ENCODE results near the gene NDUFB2.

Gene NDUFB2

DNA sequence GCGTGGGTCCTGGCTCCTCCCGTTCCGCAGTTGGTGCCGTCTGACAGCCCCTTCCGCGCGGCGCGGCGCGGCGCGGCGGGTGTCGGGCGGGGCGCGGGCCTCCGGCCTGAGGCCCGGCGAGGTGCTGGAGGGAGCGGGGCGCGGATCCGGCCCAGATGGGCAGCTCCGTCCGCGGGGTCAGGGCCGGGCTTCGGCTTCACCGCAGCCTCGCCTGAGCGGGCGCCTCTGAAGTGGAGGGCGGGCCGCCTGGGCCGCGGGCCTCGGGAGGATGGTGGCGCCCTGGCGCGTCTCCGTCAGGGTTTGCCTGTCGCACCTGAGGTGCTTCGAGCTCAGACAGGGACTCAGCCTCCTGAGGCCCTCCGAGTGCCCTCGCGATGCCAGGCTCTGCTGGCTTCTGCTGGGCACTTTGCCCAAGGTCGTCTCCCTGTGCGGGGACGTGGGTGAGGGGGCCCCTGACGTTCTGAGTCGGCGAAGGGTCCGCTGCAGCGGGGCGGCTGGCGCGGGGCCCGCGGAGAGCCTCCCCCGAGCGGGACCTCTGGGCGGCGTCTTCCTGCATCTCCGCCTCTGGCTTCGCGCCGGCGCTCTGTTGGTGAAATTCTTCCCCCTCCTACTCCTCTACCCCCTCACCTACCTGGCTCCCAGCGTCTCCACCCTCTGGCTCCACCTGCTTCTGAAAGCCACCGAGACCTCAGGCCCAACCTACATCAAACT is 23.3 kb upstream of the NDUFB2 start:
- Histone ChIP-seq H3K4me1 (ENCODE audit: insufficient read depth, low read length, severe bottlenecking) (peaks cover 56% of the 10 kb centered on the region), H3K27ac (ENCODE audit: low read depth, low read length, poor library complexity, severe bottlenecking) (peak overlapping the region; percentile 93), H3K79me2 (ENCODE audit: insufficient read depth, low read length) (no peaks in the 10 kb centered on the region), H3K4me2 (ENCODE audit: low read length) (peak overlapping the region; percentile 90), H4K20me1 (ENCODE audit: insufficient read depth, low read length) (no peaks in the 10 kb centered on the region), H3K27me3 (ENCODE audit: insufficient read depth, low read length) (no peaks in the 10 kb centered on the region), H3K36me3 (ENCODE audit: insufficient read depth, low read length) (peaks cover 8% of the 10 kb centered on the region; the same call in 1 of the 2 replicates), H3K9me2 (ENCODE audit: low read depth, low read length) (no peaks in the 10 kb centered on the region), H3K9ac (ENCODE audit: low read length) (peak overlapping the region; percentile 89), H3K9me3 (ENCODE audit: low read length) (no peaks in the 10 kb centered on the region), H3F3A (ENCODE audit: insufficient read depth, low read length) (peaks cover 23% of the 10 kb centered on the region; the same call in 1 of the 2 replicates), H3K4me3 (ENCODE audit: low read depth, low read length, poor library complexity, severe bottlenecking) (peak overlapping the region; percentile 76), H2AFZ (ENCODE audit: low read length) (no peak overlapping the region)
- TF ChIP-seq CTCF (IDR thresholded peaks at IDR 0.05; ENCODE audit: low read length) (no peak; the same call in 1 of the 2 replicates), EZH2 (IDR thresholded peaks at IDR 0.05; ENCODE audit: borderline replicate concordance, low read length) (no peak)

DNA sequence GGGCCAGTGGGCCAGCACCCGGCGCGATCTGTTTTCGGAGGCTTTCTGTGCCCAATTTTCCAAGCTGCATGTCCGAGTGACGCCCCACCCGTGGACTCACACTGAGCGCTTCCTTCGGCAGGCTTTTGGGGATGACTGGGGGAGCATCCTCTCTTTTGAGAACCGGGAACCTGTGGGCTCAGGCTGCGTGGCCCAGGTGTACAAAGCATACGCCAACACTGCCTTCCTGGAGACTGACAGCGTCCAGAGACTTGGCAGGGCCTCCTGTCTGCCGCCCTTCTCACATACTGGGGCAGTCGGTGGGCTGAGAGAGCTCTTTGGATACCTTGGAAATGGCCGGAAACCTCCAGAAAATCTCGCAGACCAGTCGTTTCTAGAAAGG is 22.7 kb upstream of the NDUFB2 start:
- Histone ChIP-seq H3K4me2 (ENCODE audit: low read length) (peak overlapping the region; percentile 90), H3K9ac (ENCODE audit: low read length) (peak overlapping the region; percentile 89), H2AFZ (ENCODE audit: low read length) (no peak overlapping the region), H3K9me2 (ENCODE audit: low read depth, low read length) (no peaks in the 10 kb centered on the region), H3K27ac (ENCODE audit: low read depth, low read length, poor library complexity, severe bottlenecking) (peak overlapping the region; percentile 93), H3K4me1 (ENCODE audit: insufficient read depth, low read length, severe bottlenecking) (peaks cover 56% of the 10 kb centered on the region), H3K36me3 (ENCODE audit: insufficient read depth, low read length) (peaks cover 13% of the 10 kb centered on the region; the same call in 1 of the 2 replicates), H3K4me3 (ENCODE audit: low read depth, low read length, poor library complexity, severe bottlenecking) (peak overlapping the region; percentile 76), H3K9me3 (ENCODE audit: low read length) (no peaks in the 10 kb centered on the region), H3K79me2 (ENCODE audit: insufficient read depth, low read length) (no peaks in the 10 kb centered on the region), H3K27me3 (ENCODE audit: insufficient read depth, low read length) (no peaks in the 10 kb centered on the region), H3F3A (ENCODE audit: insufficient read depth, low read length) (peaks cover 23% of the 10 kb centered on the region; the same call in 1 of the 2 replicates), H4K20me1 (ENCODE audit: insufficient read depth, low read length) (no peaks in the 10 kb centered on the region)
- TF ChIP-seq EZH2 (IDR thresholded peaks at IDR 0.05; ENCODE audit: borderline replicate concordance, low read length) (no peak), CTCF (IDR thresholded peaks at IDR 0.05; ENCODE audit: low read length) (no peak)

DNA sequence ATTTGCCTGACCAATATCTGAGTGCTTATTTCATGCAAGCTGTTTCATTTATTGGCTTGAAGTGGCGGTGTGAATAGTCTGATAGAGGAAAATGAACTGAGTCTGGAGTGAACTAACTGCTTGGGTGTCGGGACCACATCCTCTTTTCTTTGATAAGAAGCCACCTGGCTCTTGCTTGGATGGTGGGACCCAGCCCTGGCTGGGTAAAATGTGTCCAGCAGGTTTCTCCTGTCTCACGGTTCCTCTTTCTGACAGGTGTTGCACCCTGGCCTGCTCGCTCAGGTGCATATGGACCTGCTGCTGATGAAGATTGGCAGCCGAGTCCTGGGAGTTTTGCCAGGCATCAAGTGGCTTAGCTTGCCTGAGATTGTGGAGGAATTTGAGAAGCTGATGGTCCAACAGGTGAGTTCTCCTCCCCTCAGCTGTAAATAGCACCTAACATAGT is 22.1 kb upstream of the NDUFB2 start:
- Histone ChIP-seq H2AFZ (ENCODE audit: low read length) (no peak overlapping the region), H3K79me2 (ENCODE audit: insufficient read depth, low read length) (no peaks in the 10 kb centered on the region), H3K36me3 (ENCODE audit: insufficient read depth, low read length) (peaks cover 19% of the 10 kb centered on the region), H3K9ac (ENCODE audit: low read length) (peak overlapping the region; percentile 89; the same call in 1 of the 2 replicates), H3F3A (ENCODE audit: insufficient read depth, low read length) (peaks cover 23% of the 10 kb centered on the region; the same call in 1 of the 2 replicates), H4K20me1 (ENCODE audit: insufficient read depth, low read length) (no peaks in the 10 kb centered on the region), H3K9me3 (ENCODE audit: low read length) (no peaks in the 10 kb centered on the region), H3K4me3 (ENCODE audit: low read depth, low read length, poor library complexity, severe bottlenecking) (peak overlapping the region; percentile 76), H3K27me3 (ENCODE audit: insufficient read depth, low read length) (no peaks in the 10 kb centered on the region), H3K4me2 (ENCODE audit: low read length) (peak overlapping the region; percentile 90), H3K27ac (ENCODE audit: low read depth, low read length, poor library complexity, severe bottlenecking) (peak overlapping the region; percentile 93), H3K9me2 (ENCODE audit: low read depth, low read length) (no peaks in the 10 kb centered on the region), H3K4me1 (ENCODE audit: insufficient read depth, low read length, severe bottlenecking) (peaks cover 56% of the 10 kb centered on the region)
- no peak for TF ChIP-seq CTCF (IDR thresholded peaks at IDR 0.05; ENCODE audit: low read length)
- TF ChIP-seq EZH2 (IDR thresholded peaks at IDR 0.05; ENCODE audit: borderline replicate concordance, low read length), result no peak

Data from OCI-LY1 (cell line).